Measurements from ENCODE around the gene BCAS3.

GRCh38 chr17:61118871-61119270 is 441.2 kb downstream of the BCAS3 start:
- no peak for TF ChIP-seq CTCF (IDR thresholded peaks at IDR 0.05)
- TF ChIP-seq POLR2A (IDR thresholded peaks at IDR 0.05) = no peak
